Mesenchymal stem cell (in vitro differentiated cells and primary cell): ENCODE measurements around the gene POLN.
A peak's percentile ranks its signal among the peaks of the same experiment; 100 is the strongest.

Experiments used
- DNase-seq: peaks from one replicate; pipeline ENCODE4 v3.0.0-alpha.2; 2013
- H2AFZ ChIP-seq: one replicate; pipeline ENCODE4 v1.6.1; 2013; ENCODE audit warnings: low read depth, mild to moderate bottlenecking, control low read depth, inconsistent platforms, low read length, moderate library complexity
- H2AK5ac ChIP-seq: 2 replicates; pipeline ENCODE4 v1.6.1; 2013; ENCODE audit warnings: low read length, moderate library complexity, mild to moderate bottlenecking, inconsistent platforms; ENCODE audit not compliant: severe bottlenecking
- H2BK120ac ChIP-seq: one replicate; pipeline ENCODE4 v1.6.1; 2013; ENCODE audit warnings: low read depth, mild to moderate bottlenecking, inconsistent platforms, low read length, moderate library complexity
- H2BK12ac ChIP-seq, 2 experiments: one replicate each; pipeline ENCODE4 v1.6.1; 2013; ENCODE audit warnings: inconsistent platforms in 2 of 2, low read length in 2 of 2, mild to moderate bottlenecking in 2 of 2, moderate library complexity in 2 of 2, control low read depth in 1 of 2
- H2BK15ac ChIP-seq: one replicate; pipeline ENCODE4 v1.6.1; 2013; ENCODE audit warnings: mild to moderate bottlenecking, low read depth, inconsistent platforms; ENCODE audit not compliant: poor library complexity, severe bottlenecking
- H2BK5ac ChIP-seq: 2 replicates; pipeline ENCODE4 v1.6.1; 2013; ENCODE audit warnings: low read depth, mild to moderate bottlenecking, low read length, control low read depth, inconsistent platforms; ENCODE audit not compliant: poor library complexity, severe bottlenecking
- H3K14ac ChIP-seq, 2 experiments: one replicate each; pipeline ENCODE4 v1.6.1; 2013; ENCODE audit warnings: inconsistent platforms in 2 of 2, low read length in 2 of 2, control low read depth in 1 of 2, mild to moderate bottlenecking in 1 of 2, moderate library complexity in 1 of 2
- H3K18ac ChIP-seq, 2 experiments: one replicate each; pipeline ENCODE4 v1.6.1; 2013; ENCODE audit warnings: inconsistent platforms in 2 of 2, low read length in 2 of 2, control low read depth in 1 of 2, low read depth in 1 of 2, mild to moderate bottlenecking in 1 of 2
- H3K23ac ChIP-seq, 2 experiments: one replicate each; pipeline ENCODE4 v1.6.1; 2013; ENCODE audit warnings: inconsistent platforms in 2 of 2, low read length in 2 of 2, mild to moderate bottlenecking in 2 of 2, moderate library complexity in 2 of 2, control low read depth in 1 of 2
- H3K27ac ChIP-seq: 2 replicates; pipeline ENCODE4 v1.5.1; 2013; ENCODE audit warnings: mild to moderate bottlenecking, moderate library complexity, low read length, control low read depth, inconsistent platforms; ENCODE audit not compliant: poor library complexity, severe bottlenecking
- H3K27me3 ChIP-seq, 2 experiments: 2 replicates each; pipeline versions ENCODE4 v1.6.1 to v1.7.0; 2013; ENCODE audit warnings: low read length in 2 of 2, mild to moderate bottlenecking in 2 of 2, moderate library complexity in 2 of 2, control low read depth in 1 of 2, inconsistent platforms in 1 of 2; ENCODE audit not compliant: control insufficient read depth in 1 of 2, insufficient read depth in 1 of 2
- H3K36me3 ChIP-seq, 2 experiments: 2 replicates each; pipeline versions ENCODE4 v1.6.1 to v1.7.0; 2013; ENCODE audit warnings: low read length in 2 of 2, control low read depth in 1 of 2, inconsistent platforms in 1 of 2, low read depth in 1 of 2, mild to moderate bottlenecking in 1 of 2; ENCODE audit not compliant: insufficient read depth in 2 of 2, control insufficient read depth in 1 of 2
- H3K4ac ChIP-seq, 2 experiments: one replicate each; pipeline ENCODE4 v1.6.1; 2013; ENCODE audit warnings: inconsistent platforms in 2 of 2, low read length in 2 of 2, mild to moderate bottlenecking in 2 of 2, moderate library complexity in 2 of 2, control low read depth in 1 of 2, low read depth in 1 of 2
- H3K4me1 ChIP-seq: 2 replicates; pipeline ENCODE4 v1.6.1; 2013; ENCODE audit warnings: low read depth, low read length, control low read depth; ENCODE audit not compliant: control insufficient read depth, insufficient read depth
- H3K4me2 ChIP-seq: 2 replicates; pipeline ENCODE4 v1.6.1; 2013; ENCODE audit warnings: low read length, mild to moderate bottlenecking, inconsistent platforms; ENCODE audit not compliant: poor library complexity, severe bottlenecking
- H3K4me3 ChIP-seq, 2 experiments: 2 replicates each; pipeline versions ENCODE4 v1.5.1 to v1.7.0; 2013; ENCODE audit warnings: low read length in 2 of 2, mild to moderate bottlenecking in 2 of 2, control low read depth in 1 of 2, low read depth in 1 of 2; ENCODE audit not compliant: insufficient read depth in 1 of 2
- H3K79me1 ChIP-seq: replicated peaks from 2 replicates; pipeline ENCODE4 v1.6.1; 2013; ENCODE audit warnings: mild to moderate bottlenecking, control low read depth, low read length, inconsistent platforms; ENCODE audit not compliant: poor library complexity, severe bottlenecking
- H3K9ac ChIP-seq: 2 replicates; pipeline ENCODE4 v1.7.0; 2013; ENCODE audit warnings: mild to moderate bottlenecking, low read length, moderate library complexity
- H3K9me3 ChIP-seq: 2 replicates; pipeline ENCODE4 v1.7.0; 2013; ENCODE audit warnings: mild to moderate bottlenecking, low read length; ENCODE audit not compliant: control insufficient read depth
- H4K8ac ChIP-seq: one replicate; pipeline ENCODE4 v1.6.1; 2013; ENCODE audit warnings: inconsistent platforms, mild to moderate bottlenecking, low read length, moderate library complexity
- H4K91ac ChIP-seq: one replicate; pipeline ENCODE4 v1.6.1; 2013; ENCODE audit warnings: mild to moderate bottlenecking, low read length, inconsistent platforms
- WGBS: methylation state at CpG from one replicate; pipeline ENCODE4 v1.1.7; 2013; ENCODE audit warnings: mixed read lengths; 5-methylcytosine and 5-hydroxymethylcytosine counted together

The POLN gene

GRCh38 chr4:2068566-2068965, 173.4 kb downstream of the POLN start:
- Histone ChIP-seq H3K4ac (no peak overlapping the region), H3K14ac (no peak overlapping the region), H2BK12ac (no peak overlapping the region), H3K4me1 (peaks cover 14% of the 10 kb centered on the region), H3K9me3 (no peaks in the 10 kb centered on the region), H3K27ac (no peak overlapping the region), H3K9ac (no peak overlapping the region), H4K91ac (no peak overlapping the region), H3K4me3 (no peak overlapping the region), H3K18ac (no peak overlapping the region), H3K36me3 (no peaks in the 10 kb centered on the region), H3K27me3 (peaks cover 18 to 49% of the 10 kb centered on the region in 2 experiments), H3K4me2 (no peak overlapping the region), H2BK15ac (no peak overlapping the region), H4K8ac (no peak overlapping the region), H2BK120ac (no peak overlapping the region), H3K79me1 (no peaks in the 10 kb centered on the region), H2BK5ac (no peak overlapping the region), H2AK5ac (no peak overlapping the region), H3K23ac (no peak overlapping the region), H2AFZ (no peak overlapping the region)
- WGBS, result 97% methylated on average over 11 of the region's 11 CpGs
- DNase-seq, result no peak

- no peak overlapping the region for H2BK120ac ChIP-seq
- H2AK5ac ChIP-seq, result no peak overlapping the region
- no peak overlapping the region for H3K9ac ChIP-seq
- no peak overlapping the region for H3K27ac ChIP-seq
- no peak overlapping the region for H3K4me2 ChIP-seq
- 94% methylated on average over 13 of the region's 13 CpGs for WGBS
- no peak overlapping the region for H2BK15ac ChIP-seq
- no peak overlapping the region for H2BK12ac ChIP-seq
- H3K4me3 ChIP-seq, result no peak overlapping the region
- H4K8ac ChIP-seq, result no peak overlapping the region
- H3K23ac ChIP-seq, result no peak overlapping the region
- no peak overlapping the region for H3K18ac ChIP-seq
- no peak overlapping the region for H4K91ac ChIP-seq
- no peaks in the 10 kb centered on the region for H3K9me3 ChIP-seq
- H3K27me3 ChIP-seq, result peaks cover 15 to 50% of the 10 kb centered on the region in 2 experiments
- no peak for DNase-seq
- H3K36me3 ChIP-seq, result no peaks in the 10 kb centered on the region
- no peak overlapping the region for H2AFZ ChIP-seq
- H3K4me1 ChIP-seq, result peaks cover 14% of the 10 kb centered on the region
- no peak overlapping the region for H2BK5ac ChIP-seq
- no peaks in the 10 kb centered on the region for H3K79me1 ChIP-seq
- H3K4ac ChIP-seq, result no peak overlapping the region
- H3K14ac ChIP-seq, result peak overlapping the region in 1 of 2 experiments; percentile 19
These were observed 173.8 kb downstream of the POLN start for GRCh38 chr4:2068198-2068470.

GRCh38 chr4:2067446-2068197, 174.3 kb downstream of the POLN start:
- H3K9ac ChIP-seq, result no peak overlapping the region
- 82% methylated on average over 26 of the region's 26 CpGs for WGBS
- no peak overlapping the region for H2BK120ac ChIP-seq
- no peak overlapping the region for H2BK15ac ChIP-seq
- H3K4me3 ChIP-seq, result no peak overlapping the region
- H3K18ac ChIP-seq, result no peak overlapping the region
- no peak overlapping the region for H3K14ac ChIP-seq
- no peak overlapping the region for H3K23ac ChIP-seq
- H3K4ac ChIP-seq, result no peak overlapping the region
- H3K4me1 ChIP-seq, result peaks cover 14% of the 10 kb centered on the region
- no peaks in the 10 kb centered on the region for H3K79me1 ChIP-seq
- DNase-seq, result no peak
- H4K91ac ChIP-seq, result no peak overlapping the region
- no peak overlapping the region for H2AK5ac ChIP-seq
- no peaks in the 10 kb centered on the region for H3K36me3 ChIP-seq
- H2BK12ac ChIP-seq, result no peak overlapping the region
- no peak overlapping the region for H3K27ac ChIP-seq
- no peak overlapping the region for H4K8ac ChIP-seq
- no peak overlapping the region for H3K4me2 ChIP-seq
- no peak overlapping the region for H2BK5ac ChIP-seq
- H2AFZ ChIP-seq, result no peak overlapping the region
- H3K9me3 ChIP-seq, result no peaks in the 10 kb centered on the region
- peaks cover 15 to 54% of the 10 kb centered on the region in 2 experiments for H3K27me3 ChIP-seq

GRCh38 chr4:2066571-2067445, 175.1 kb downstream of the POLN start:
- Histone ChIP-seq H3K4ac (no peak overlapping the region), H3K4me2 (no peak overlapping the region), H2BK15ac (no peak overlapping the region), H3K27me3 (peaks cover 12 to 61% of the 10 kb centered on the region in 2 experiments), H2BK12ac (no peak overlapping the region), H2AK5ac (no peak overlapping the region), H4K8ac (no peak overlapping the region), H3K4me3 (no peak overlapping the region), H2AFZ (no peak overlapping the region), H3K14ac (peak overlapping the region in 1 of 2 experiments; percentile 75), H3K9me3 (no peaks in the 10 kb centered on the region), H3K18ac (no peak overlapping the region), H2BK5ac (no peak overlapping the region), H4K91ac (no peak overlapping the region), H3K4me1 (peaks cover 15% of the 10 kb centered on the region), H3K36me3 (no peaks in the 10 kb centered on the region), H3K9ac (no peak overlapping the region), H2BK120ac (no peak overlapping the region), H3K23ac (no peak overlapping the region), H3K27ac (no peak overlapping the region), H3K79me1 (no peaks in the 10 kb centered on the region)
- WGBS, result 90% methylated on average over 28 of the region's 29 CpGs
- DNase-seq, result no peak
